Neutrophil (primary cell): ENCODE results near the gene CEP131.

Source experiments
- H3K27ac ChIP-seq: fragments of 200-600 bp; sonication (generic); 2 replicates; pipeline ENCODE4 v1.5.1; 2016; ENCODE audit warnings: mild to moderate bottlenecking, moderate library complexity
- H3K27me3 ChIP-seq: fragments of 200-600 bp; sonication (generic); 2 replicates; pipeline ENCODE4 v1.6.0; 2016; ENCODE audit warnings: mild to moderate bottlenecking
- H3K36me3 ChIP-seq: fragments of 200-600 bp; sonication (generic); 2 replicates; pipeline ENCODE4 v1.5.1; 2017
- H3K4me1 ChIP-seq, 2 experiments: fragments of 200-600 bp in 1 of 2; sonication (generic) in 1 of 2; 1 replicate in 1 of 2; 2 replicates in 1 of 2; pipeline versions ENCODE4 v1.5.1 to v1.6.1; 2013 to 2016; ENCODE audit warnings: low read depth in 1 of 2, low read length in 1 of 2, mild to moderate bottlenecking in 1 of 2, moderate library complexity in 1 of 2; ENCODE audit not compliant: control insufficient read depth in 1 of 2, insufficient read depth in 1 of 2
- H3K4me3 ChIP-seq, 2 experiments: fragments of 200-600 bp in 1 of 2; sonication (generic) in 1 of 2; 1 replicate in 1 of 2; 2 replicates in 1 of 2; pipeline ENCODE4 v1.5.1; 2013 to 2016; ENCODE audit warnings: low read depth in 1 of 2, low read length in 1 of 2, mild to moderate bottlenecking in 1 of 2, moderate library complexity in 1 of 2
- H3K9me3 ChIP-seq: fragments of 200-600 bp; sonication (generic); 2 replicates; pipeline ENCODE4 v1.5.1; 2016
- TF ChIP-seq, protein P1 (sequence below): fragments of 200-600 bp; sonication (generic); IDR thresholded peaks from 2 replicates; pipeline ENCODE4 v1.5.1; 2016; ENCODE audit warnings: antibody characterized with exemption

Gene CEP131

GRCh38 chr17:81264640-81265039 is 41.9 kb upstream of the CEP131 start:
- TF ChIP-seq, protein P1, sequence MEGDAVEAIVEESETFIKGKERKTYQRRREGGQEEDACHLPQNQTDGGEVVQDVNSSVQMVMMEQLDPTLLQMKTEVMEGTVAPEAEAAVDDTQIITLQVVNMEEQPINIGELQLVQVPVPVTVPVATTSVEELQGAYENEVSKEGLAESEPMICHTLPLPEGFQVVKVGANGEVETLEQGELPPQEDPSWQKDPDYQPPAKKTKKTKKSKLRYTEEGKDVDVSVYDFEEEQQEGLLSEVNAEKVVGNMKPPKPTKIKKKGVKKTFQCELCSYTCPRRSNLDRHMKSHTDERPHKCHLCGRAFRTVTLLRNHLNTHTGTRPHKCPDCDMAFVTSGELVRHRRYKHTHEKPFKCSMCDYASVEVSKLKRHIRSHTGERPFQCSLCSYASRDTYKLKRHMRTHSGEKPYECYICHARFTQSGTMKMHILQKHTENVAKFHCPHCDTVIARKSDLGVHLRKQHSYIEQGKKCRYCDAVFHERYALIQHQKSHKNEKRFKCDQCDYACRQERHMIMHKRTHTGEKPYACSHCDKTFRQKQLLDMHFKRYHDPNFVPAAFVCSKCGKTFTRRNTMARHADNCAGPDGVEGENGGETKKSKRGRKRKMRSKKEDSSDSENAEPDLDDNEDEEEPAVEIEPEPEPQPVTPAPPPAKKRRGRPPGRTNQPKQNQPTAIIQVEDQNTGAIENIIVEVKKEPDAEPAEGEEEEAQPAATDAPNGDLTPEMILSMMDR: no peak
- Histone ChIP-seq H3K27me3 (no peaks in the 10 kb centered on the region), H3K4me3 (no peak overlapping the region)

GRCh38 chr17:81263371-81264181 is 40.8 kb upstream of the CEP131 start:
- peaks cover 31 to 33% of the 10 kb centered on the region in 2 experiments for H3K4me1 ChIP-seq
- no peaks in the 10 kb centered on the region for H3K27me3 ChIP-seq
- peaks cover 73% of the 10 kb centered on the region for H3K36me3 ChIP-seq
- TF ChIP-seq, protein P1: no peak
- H3K4me3 ChIP-seq: no peak overlapping the region
- no peaks in the 10 kb centered on the region for H3K9me3 ChIP-seq
- H3K27ac ChIP-seq: no peak overlapping the region

More at GRCh38 chr17:81264640-81265039, 41.9 kb upstream of the CEP131 start:
- Histone ChIP-seq H3K27ac (no peak overlapping the region), H3K4me1 (peaks cover 41 to 42% of the 10 kb centered on the region in 2 experiments), H3K9me3 (no peaks in the 10 kb centered on the region), H3K36me3 (peaks cover 71% of the 10 kb centered on the region)

DNA sequence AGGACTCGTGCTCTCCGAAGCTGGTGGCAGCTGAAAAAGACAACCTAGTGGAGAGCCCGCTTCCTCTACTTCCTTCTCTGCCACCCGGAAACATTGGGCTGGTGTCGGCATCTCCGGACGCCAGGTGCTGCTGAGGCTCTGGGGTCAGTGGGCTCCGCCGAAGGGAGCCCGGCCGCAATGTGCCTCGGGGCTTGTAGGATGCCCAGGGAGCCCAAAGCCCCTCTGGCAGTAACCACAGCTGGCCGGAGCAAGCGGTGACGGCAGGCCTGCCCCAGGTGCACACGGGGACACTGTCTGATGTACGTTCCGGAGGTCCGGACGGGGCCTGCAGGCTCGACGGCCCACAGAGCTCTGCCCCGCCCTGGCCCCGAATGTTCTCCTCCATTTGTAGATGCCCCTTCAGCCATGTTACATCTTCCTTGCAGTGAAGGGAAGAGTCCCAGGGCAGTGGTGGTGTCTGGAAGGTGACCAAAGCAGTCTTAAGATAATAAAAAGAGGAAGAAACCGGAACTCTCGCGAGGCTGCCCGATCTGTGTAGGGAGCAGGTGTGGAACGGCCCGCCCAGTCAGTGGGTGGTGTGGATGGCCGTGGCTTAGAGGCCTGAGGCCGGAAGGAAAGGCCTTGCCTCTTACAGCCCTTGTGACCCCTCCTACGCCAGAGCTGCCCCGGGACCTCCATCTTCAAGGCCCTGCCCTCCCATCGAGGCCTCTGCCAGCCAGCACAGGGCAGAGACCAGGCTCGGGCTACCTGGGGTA is 39.0 kb upstream of the CEP131 start:
- Histone ChIP-seq H3K9me3 (no peaks in the 10 kb centered on the region), H3K27me3 (no peaks in the 10 kb centered on the region), H3K4me1 (peaks cover 14 to 15% of the 10 kb centered on the region in 2 experiments), H3K36me3 (peaks cover 92% of the 10 kb centered on the region), H3K27ac (no peak overlapping the region), H3K4me3 (no peak overlapping the region)
- TF ChIP-seq, protein P1: no peak

- no peak overlapping the region for H3K4me3 ChIP-seq
- H3K4me1 ChIP-seq: peaks cover 8% of the 10 kb centered on the region in 2 experiments
- no peaks in the 10 kb centered on the region for H3K27me3 ChIP-seq
- H3K27ac ChIP-seq: no peak overlapping the region
- no peaks in the 10 kb centered on the region for H3K9me3 ChIP-seq
- TF ChIP-seq, protein P1: no peak
- H3K36me3 ChIP-seq: peaks cover 98% of the 10 kb centered on the region
These were observed 38.3 kb upstream of the CEP131 start for GRCh38 chr17:81261096-81261495.

GRCh38 chr17:81260641-81261040 is 37.9 kb upstream of the CEP131 start:
- Histone ChIP-seq H3K4me3 (no peak overlapping the region), H3K4me1 (peaks cover 7% of the 10 kb centered on the region in 2 experiments), H3K27me3 (no peaks in the 10 kb centered on the region), H3K36me3 (peaks cover 98% of the 10 kb centered on the region), H3K9me3 (no peaks in the 10 kb centered on the region), H3K27ac (no peak overlapping the region)
- TF ChIP-seq, protein P1: no peak
